Panc1 (cell line): ENCODE measurements around the gene PIN1. TPM values are rescaled to one million over a fixed set of nuclear protein-coding genes. Genes with fewer than 3 reads are reported as not detected.

ENCODE experiments used
- ATAC-seq: fragments of 200-7000 bp; cut with Tn5 transposase; 2 replicates; pipeline ENCODE4 v1.9.1; 2020; ENCODE audit warnings: mild to moderate bottlenecking, moderate library complexity
- BruUV-seq: library from RNA; stranded (reverse); fragments of 400-500 nt; replicated peaks from 2 replicates; lab custom pipeline; 2021; lab: Mats Ljungman, UMichigan
- CTCF ChIA-PET: fragments of 300-600 bp; sonication (Branson Sonifier 250); formaldehyde crosslinking; loops from one replicate; lab custom pipeline; 2022; ENCODE audit warnings: antibody characterized with exemption; lab: Charles Lee
- POLR2A ChIA-PET: fragments of 300-600 bp; sonication (Branson Sonifier 250); formaldehyde crosslinking; loops from one replicate; lab custom pipeline; 2022; ENCODE audit warnings: antibody characterized with exemption; lab: Charles Lee
- DNase-seq: peaks from one replicate; pipeline ENCODE4 v3.0.0-alpha.2; 2010; ENCODE audit warnings: low read depth, low spot score
- H3K27ac ChIP-seq: 2 replicates; pipeline ENCODE4 v1.5.1; 2011; ENCODE audit warnings: mild to moderate bottlenecking, low read length, inconsistent platforms
- H3K27me3 ChIP-seq: fragments of 200-500 bp; sonication (Bioruptor generic); 2 replicates; pipeline ENCODE4 v1.6.0; 2014; ENCODE audit warnings: low read length, inconsistent platforms; ENCODE audit not compliant: control insufficient read depth, insufficient read depth
- H3K36me3 ChIP-seq: fragments of 200-500 bp; sonication (Bioruptor generic); 2 replicates; pipeline ENCODE4 v1.5.1; 2014; ENCODE audit warnings: inconsistent platforms, mild to moderate bottlenecking, low read length, moderate library complexity; ENCODE audit not compliant: control insufficient read depth, insufficient read depth
- H3K4me1 ChIP-seq: 2 replicates; pipeline ENCODE4 v1.5.1; 2011; ENCODE audit warnings: inconsistent platforms, mild to moderate bottlenecking, low read length, moderate library complexity; ENCODE audit not compliant: control insufficient read depth, insufficient read depth
- H3K4me3 ChIP-seq, 2 experiments: 2 replicates each; pipeline ENCODE4 v1.5.1; 2011 to 2012; ENCODE audit warnings: low read depth in 2 of 2, low read length in 2 of 2, mild to moderate bottlenecking in 2 of 2, inconsistent platforms in 1 of 2, moderate library complexity in 1 of 2
- H3K9me3 ChIP-seq: fragments of 200-500 bp; sonication (Bioruptor generic); 2 replicates; pipeline ENCODE4 v1.5.1; 2014; ENCODE audit warnings: low read depth, mild to moderate bottlenecking, inconsistent platforms, low read length, moderate library complexity; ENCODE audit not compliant: control insufficient read depth, insufficient read depth
- SIN3A ChIP-seq: IDR thresholded peaks from 2 replicates; pipeline ENCODE4 v1.6.1; 2012; ENCODE audit warnings: low read depth, mild to moderate bottlenecking, low read length, moderate library complexity, borderline replicate concordance; ENCODE audit not compliant: insufficient read depth
- in situ Hi-C: cut with HindIII; loops from 2 replicates; pipeline ENCODE4 v1.10.0; 2016; ENCODE audit warnings: low sequenced_read_pairs, low pct_unique_long_range_greater_than_20kb
- intact Hi-C: fragments of 100-400 bp; cut with micrococcal nuclease; formaldehyde crosslinking; loops from one replicate; pipeline ENCODE4 v1.10.0; 2022; ENCODE audit not compliant: unreplicated experiment
- total RNA-seq: library from RNA; stranded (reverse); gene quantifications from one replicate; pipeline ENCODE4 v1.2.1, GENCODE V29; 2021; ENCODE audit not compliant: unreplicated experiment
- TF ChIP-seq, protein P1 (sequence below): fragments of 450-650 bp; IDR thresholded peaks from 2 replicates; pipeline ENCODE4 v1.5.1; 2017; ENCODE audit warnings: mild to moderate bottlenecking

Gene PIN1
- total RNA-seq, 1 experiment from 2014 or later = 102 TPM

DNA sequence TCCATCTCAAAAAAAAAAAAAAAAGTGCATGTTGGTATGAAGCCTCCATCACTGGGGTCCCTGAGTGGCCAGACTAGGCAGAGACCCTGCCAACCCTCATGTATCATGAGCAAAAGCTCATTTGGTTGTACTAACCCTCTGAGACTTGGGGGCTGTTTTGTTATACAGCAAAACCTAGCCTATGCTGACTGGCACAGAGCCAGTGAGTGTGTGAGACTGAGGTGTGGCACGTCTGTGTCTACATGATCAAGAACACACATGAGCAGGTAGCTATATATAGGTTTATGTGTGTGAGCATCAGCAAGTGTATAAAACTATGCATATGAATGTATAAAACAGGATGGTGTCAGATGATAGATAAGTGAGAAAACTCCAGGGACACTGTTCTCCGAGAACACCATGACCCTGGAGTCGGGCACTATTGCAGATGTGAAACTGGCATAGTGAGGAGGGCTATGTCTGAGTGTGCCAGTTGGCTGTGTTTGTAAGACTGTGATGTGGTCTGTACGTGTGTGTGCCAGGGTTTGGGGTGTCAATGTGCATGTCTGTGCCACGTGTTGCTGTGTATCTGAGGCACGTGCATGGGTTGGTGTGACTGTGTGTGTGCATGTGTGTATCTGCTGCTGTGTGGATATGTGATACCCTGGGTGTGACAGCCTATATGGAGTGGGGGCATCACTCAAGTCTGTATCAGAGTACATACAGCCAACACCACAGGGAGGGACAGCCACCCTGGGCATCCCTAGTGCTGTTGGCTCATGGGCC is 56.7 kb downstream of the PIN1 start:
- CTCF ChIA-PET = no interaction called here
- TF ChIP-seq SIN3A = no peak
- TF ChIP-seq, protein P1, sequence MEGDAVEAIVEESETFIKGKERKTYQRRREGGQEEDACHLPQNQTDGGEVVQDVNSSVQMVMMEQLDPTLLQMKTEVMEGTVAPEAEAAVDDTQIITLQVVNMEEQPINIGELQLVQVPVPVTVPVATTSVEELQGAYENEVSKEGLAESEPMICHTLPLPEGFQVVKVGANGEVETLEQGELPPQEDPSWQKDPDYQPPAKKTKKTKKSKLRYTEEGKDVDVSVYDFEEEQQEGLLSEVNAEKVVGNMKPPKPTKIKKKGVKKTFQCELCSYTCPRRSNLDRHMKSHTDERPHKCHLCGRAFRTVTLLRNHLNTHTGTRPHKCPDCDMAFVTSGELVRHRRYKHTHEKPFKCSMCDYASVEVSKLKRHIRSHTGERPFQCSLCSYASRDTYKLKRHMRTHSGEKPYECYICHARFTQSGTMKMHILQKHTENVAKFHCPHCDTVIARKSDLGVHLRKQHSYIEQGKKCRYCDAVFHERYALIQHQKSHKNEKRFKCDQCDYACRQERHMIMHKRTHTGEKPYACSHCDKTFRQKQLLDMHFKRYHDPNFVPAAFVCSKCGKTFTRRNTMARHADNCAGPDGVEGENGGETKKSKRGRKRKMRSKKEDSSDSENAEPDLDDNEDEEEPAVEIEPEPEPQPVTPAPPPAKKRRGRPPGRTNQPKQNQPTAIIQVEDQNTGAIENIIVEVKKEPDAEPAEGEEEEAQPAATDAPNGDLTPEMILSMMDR = no peak
- BruUV-seq = no TSS peak

More for the DNA sequence above, 56.7 kb downstream of the PIN1 start:
- DNase-seq (no peak), ATAC-seq (no peak)
- no peaks in the 10 kb centered on the region for H3K4me1 ChIP-seq
- POLR2A ChIA-PET = no interaction called here
- H3K4me3 ChIP-seq = no peak overlapping the region
- H3K9me3 ChIP-seq = no peaks in the 10 kb centered on the region
- H3K36me3 ChIP-seq = no peaks in the 10 kb centered on the region
- H3K27ac ChIP-seq = no peak overlapping the region
- no peaks in the 10 kb centered on the region for H3K27me3 ChIP-seq
- intact Hi-C loops (no loop called here), in situ Hi-C loops (no loop called here)

Other genes starting within 250 kb of the PIN1 start
- 15.9 TPM for gene ZNF561, start 214.1 kb upstream of the PIN1 start, total RNA-seq
- 29.5 TPM for gene ZNF562, start 160.2 kb upstream of the PIN1 start, total RNA-seq
- gene ZNF846, start 66.6 kb upstream of the PIN1 start, total RNA-seq = 10.2 TPM
- gene FBXL12, start 16.2 kb upstream of the PIN1 start, total RNA-seq = 29.2 TPM
- gene UBL5, start 7.4 kb upstream of the PIN1 start, total RNA-seq = 379 TPM
- 9.7 TPM for gene OLFM2, start 101.2 kb downstream of the PIN1 start, total RNA-seq
- 0.18 TPM for gene COL5A3, start 175.2 kb downstream of the PIN1 start, total RNA-seq
- not detected for gene RDH8, start 178.2 kb downstream of the PIN1 start, total RNA-seq